HG02981 (cell line): ENCODE results near the gene FAM156A.
"Not testable (repeated sequence)": the region's sequence is repeated elsewhere in the genome, so short reads cannot be mapped to it uniquely, and the experiment has no call there.

Source experiments
- ATAC-seq: cut with Tn5 transposase; IDR thresholded peaks from one replicate; pipeline ENCODE4 v1.9.1; 2021; ENCODE audit warnings: mild to moderate bottlenecking, moderate library complexity; ENCODE audit not compliant: unreplicated experiment

Gene FAM156A

GRCh38 chrX:52967922-52968321 is 9.6 kb upstream of the FAM156A start:
- ATAC-seq: not testable (repeated sequence)

GRCh38 chrX:52966993-52967738 is 8.8 kb upstream of the FAM156A start:
- ATAC-seq: not testable (repeated sequence)

- ATAC-seq: peak; percentile 25
Measured at GRCh38 chrX:52958961-52959360, 643 bp upstream of the FAM156A start.

- not testable (repeated sequence) for ATAC-seq
Measured at GRCh38 chrX:52949884-52950283, 8.4 kb downstream of the FAM156A start.

GRCh38 chrX:52949325-52949724 is 9.0 kb downstream of the FAM156A start:
- not testable (repeated sequence) for ATAC-seq

- ATAC-seq: not testable (repeated sequence)
Measured at GRCh38 chrX:52948265-52948664, 10.1 kb downstream of the FAM156A start.

- not testable (repeated sequence) for ATAC-seq
Measured at GRCh38 chrX:52947501-52947900, 10.8 kb downstream of the FAM156A start.

- not testable (repeated sequence) for ATAC-seq
Measured at GRCh38 chrX:52945838-52946494, 12.4 kb downstream of the FAM156A start.

GRCh38 chrX:52941728-52942127 is 16.6 kb downstream of the FAM156A start:
- not testable (repeated sequence) for ATAC-seq

GRCh38 chrX:52940704-52941103 is 17.6 kb downstream of the FAM156A start:
- ATAC-seq: not testable (repeated sequence)

- not testable (repeated sequence) for ATAC-seq
Measured at GRCh38 chrX:52935470-52935784, 22.9 kb downstream of the FAM156A start.

- ATAC-seq: peak; percentile 91
Measured at GRCh38 chrX:52934704-52935469, 23.4 kb downstream of the FAM156A start.

GRCh38 chrX:52933976-52934703 is 24.2 kb downstream of the FAM156A start:
- ATAC-seq: no peak

- no peak for ATAC-seq
Measured at GRCh38 chrX:52933213-52933612, 25.1 kb downstream of the FAM156A start.

GRCh38 chrX:52930214-52930613 is 28.1 kb downstream of the FAM156A start:
- not testable (repeated sequence) for ATAC-seq

GRCh38 chrX:52923781-52924241 is 34.5 kb downstream of the FAM156A start:
- no peak for ATAC-seq

- ATAC-seq: not testable (repeated sequence)
Measured at GRCh38 chrX:52914704-52915103, 43.6 kb downstream of the FAM156A start.

GRCh38 chrX:52913681-52914080 is 44.6 kb downstream of the FAM156A start:
- ATAC-seq: not testable (repeated sequence)

- not testable (repeated sequence) for ATAC-seq
Measured at GRCh38 chrX:52909313-52909969, 48.9 kb downstream of the FAM156A start.

GRCh38 chrX:52907900-52908299 is 50.4 kb downstream of the FAM156A start:
- not testable (repeated sequence) for ATAC-seq
